Anterior cingulate cortex (tissue), 58 donors: ENCODE measurements around the gene UGT1A9.

Source experiments
- DNase-seq, 58 donors: peaks; one replicate each; lab custom pipeline; 2025; lab: John Stamatoyannopoulos, UW

The UGT1A9 gene

GRCh38 chr2:233813236-233814055, 141.7 kb downstream of the UGT1A9 start:
- DNase-seq: no peak

DNA sequence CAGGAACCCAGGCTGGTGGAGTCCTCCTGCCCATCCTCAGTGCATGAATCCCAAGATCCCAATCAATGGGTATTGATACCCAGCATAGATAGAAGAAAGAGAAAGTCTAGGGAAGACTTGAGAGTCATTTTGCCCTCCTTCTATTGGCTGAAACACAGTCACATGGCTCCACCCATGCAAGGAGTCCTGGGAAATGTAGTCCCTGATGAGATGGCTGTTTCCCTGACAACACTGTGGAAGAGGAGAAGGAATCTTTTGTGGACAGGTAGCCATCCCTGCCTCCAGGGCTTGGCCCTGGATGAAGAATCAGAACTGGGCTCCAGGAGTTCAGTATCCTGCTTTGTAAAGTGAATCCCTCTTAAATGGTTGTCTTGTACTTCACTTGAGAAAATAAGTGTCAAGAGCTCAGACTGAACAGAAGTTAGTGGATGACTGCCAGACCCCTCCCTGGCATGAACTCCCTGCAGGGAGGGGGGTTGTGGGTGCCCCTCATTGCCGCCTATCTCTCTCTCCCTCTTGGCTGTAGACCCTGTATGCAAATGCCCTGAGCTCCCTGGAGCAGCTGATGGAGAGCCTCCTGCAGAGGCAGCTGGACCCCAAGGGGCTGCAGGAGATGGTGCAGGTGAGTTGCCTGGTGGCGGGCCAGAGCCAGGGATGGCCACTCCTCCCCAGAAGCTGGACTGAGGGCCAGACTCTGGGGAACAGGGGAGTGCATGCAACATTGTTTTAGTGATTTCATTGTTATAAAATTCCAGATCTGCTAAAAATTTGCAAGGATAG, 142.5 kb downstream of the UGT1A9 start:
- DNase-seq: no peak

DNA sequence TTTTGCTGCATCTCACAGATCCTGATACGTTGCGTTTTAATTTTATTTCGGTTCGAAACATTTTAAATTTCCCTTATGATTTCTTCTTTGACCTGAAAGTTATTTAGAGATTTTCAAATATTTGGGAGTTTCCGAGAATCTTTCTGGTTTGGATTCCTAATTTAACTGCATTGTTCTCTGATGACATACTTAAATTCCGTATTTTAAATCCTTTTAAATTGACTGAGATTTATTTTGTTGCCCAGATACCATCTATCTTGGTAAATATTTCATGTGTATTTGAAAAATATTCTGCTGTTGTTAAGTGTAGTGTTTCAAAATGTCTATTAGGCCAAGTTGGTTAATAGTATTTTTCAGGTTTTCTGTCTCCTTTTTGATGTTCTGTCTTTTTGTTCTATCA, 144.2 kb downstream of the UGT1A9 start:
- no peak for DNase-seq

GRCh38 chr2:233816334-233816733, 144.6 kb downstream of the UGT1A9 start:
- DNase-seq: no peak

- no peak for DNase-seq
Measured at GRCh38 chr2:233816771-233817170, 145.1 kb downstream of the UGT1A9 start.

GRCh38 chr2:233817361-233817911, 145.7 kb downstream of the UGT1A9 start:
- DNase-seq: no peak

DNA sequence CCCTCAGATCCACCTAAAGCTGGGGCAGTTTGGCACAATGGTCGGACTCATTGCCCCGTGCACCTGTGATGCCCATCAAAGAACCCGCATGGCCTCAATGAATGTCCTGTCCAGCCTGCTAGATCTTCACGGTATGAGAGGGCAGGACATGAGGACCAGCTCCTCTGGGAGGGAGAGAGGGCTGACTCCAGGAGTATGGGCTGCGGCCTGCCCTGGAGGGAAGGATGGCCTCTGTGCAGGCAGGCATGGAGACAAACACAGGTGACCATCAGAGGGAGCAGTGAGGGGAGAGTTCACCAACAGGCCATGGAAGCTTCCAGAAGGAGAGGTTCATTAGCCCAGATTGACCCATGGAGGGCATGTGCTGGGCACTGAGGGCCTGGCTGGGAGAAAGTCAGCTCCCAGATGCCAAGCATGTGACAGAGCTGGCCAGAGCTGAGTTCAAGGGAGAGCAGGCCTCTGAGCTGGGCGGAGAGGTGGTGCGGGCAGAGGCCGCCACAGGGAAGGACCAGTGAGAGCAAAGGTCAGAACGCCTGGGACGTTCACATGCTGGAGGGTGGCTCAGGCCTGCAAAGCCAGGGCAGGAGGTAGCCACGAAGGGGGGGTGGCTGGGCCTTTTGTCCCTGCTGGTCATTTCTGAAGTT, 146.4 kb downstream of the UGT1A9 start:
- no peak for DNase-seq

DNA sequence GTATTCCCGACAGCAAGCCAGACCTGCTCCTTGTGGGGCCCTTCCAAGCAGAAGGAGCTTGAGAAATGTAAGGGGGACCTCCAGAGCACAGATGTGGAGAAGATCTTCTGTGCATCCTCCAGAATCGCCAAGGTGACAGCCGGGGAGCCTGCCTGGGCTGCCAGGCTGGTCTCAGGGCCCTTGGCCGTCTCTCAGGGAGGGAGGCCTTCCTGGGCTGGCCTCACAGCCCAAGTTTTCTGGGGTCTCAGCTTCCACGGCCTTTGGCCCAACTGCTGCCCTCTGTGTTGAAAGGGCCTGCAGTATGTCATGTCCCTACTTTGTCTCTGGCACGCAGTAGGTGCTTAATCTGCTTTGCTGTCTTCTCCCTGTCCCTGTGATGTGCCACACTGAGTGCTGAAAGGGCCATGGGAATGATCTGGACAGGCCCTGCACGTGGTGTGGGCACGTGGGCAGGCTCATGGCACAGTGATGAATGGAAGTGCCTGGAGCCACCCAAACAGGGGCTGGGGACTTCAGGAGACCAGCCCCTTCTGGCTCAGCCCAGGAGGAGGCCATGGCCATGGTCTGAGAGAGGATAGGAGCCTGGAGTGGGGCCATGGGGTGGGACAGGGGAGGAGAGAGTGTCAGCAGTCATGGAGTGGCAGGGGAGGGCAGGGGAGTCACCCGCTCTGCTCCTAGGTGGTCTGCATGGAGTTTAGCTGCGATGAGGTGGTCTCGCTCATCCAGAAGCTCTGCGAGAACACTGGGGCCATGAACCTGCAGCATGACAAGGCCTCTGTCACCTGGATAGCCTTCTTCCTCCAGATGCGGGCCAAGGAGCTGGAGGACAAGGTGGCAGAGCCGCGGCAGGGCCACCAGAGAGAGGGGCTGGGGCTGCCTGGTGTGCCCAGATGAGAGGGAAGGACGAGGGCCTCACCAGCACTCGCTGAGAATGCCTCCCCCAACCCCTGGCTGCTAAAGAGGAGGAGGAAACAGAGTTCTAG, 147.2 kb downstream of the UGT1A9 start:
- no peak for DNase-seq

GRCh38 chr2:233819884-233820773, 148.4 kb downstream of the UGT1A9 start:
- DNase-seq: no peak

DNA sequence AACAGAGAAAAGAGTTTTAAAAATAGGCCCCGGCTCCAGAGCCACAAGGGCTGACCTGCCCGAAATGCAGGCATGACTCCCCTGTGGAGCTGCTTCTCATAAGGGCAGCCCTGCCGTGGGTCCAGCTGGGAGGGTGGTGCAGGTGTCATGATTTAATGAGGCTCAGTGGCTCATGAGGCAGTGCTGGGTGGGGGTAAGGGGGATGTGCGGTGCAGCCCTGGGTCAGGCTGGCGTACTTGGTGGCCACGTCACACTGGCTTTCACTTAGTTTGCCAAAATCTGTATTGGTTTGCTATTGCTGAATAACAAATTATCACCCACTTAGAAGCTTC, 149.0 kb downstream of the UGT1A9 start:
- DNase-seq: no peak

DNA sequence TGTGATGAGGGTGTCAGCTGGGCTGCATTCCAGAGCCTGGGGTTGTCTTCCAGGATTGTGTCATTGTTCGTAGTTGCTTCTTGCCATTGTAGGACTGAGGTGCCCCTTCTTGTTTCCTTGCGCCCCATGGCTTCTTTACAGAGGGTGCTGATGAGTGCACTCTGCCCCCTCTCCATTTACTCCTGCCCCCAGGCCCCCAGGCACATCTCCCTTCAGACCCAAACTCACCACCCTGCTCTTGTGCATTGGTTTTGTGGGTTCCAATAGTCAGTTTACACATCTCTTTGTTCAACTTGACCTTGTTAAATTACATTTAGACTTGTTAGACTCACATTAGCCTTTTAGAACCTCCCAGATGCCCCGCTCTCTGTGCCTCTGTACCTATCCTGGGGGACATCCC, 149.5 kb downstream of the UGT1A9 start:
- no peak for DNase-seq

- DNase-seq: no peak
Measured at GRCh38 chr2:233821709-233822100, 150.0 kb downstream of the UGT1A9 start.

GRCh38 chr2:233822101-233822771, 150.5 kb downstream of the UGT1A9 start:
- DNase-seq: no peak
